Measurements from ENCODE around the gene KDM4B. TPM values are rescaled to one million over a fixed set of nuclear protein-coding genes. Genes with fewer than 3 reads are reported as not detected.

KDM4B gene
- total and polyA plus RNA-seq, 9 donors, result 5.2 to 62.9 (median 46.4) TPM

- DNase-seq, result peak in 3 of 5 donors; percentile 46 to 68 (median 53)
- H3K27ac ChIP-seq, result peak overlapping the region in 1 of 2 donors; percentile 24
- H3K27me3 ChIP-seq, result no peaks in the 10 kb centered on the region
- no peak overlapping the region for H3K4me3 ChIP-seq
- no peaks in the 10 kb centered on the region for H3K9me3 ChIP-seq
- TF ChIP-seq EP300 (IDR thresholded peaks at IDR 0.05), result no peak
- TF ChIP-seq, protein P1, sequence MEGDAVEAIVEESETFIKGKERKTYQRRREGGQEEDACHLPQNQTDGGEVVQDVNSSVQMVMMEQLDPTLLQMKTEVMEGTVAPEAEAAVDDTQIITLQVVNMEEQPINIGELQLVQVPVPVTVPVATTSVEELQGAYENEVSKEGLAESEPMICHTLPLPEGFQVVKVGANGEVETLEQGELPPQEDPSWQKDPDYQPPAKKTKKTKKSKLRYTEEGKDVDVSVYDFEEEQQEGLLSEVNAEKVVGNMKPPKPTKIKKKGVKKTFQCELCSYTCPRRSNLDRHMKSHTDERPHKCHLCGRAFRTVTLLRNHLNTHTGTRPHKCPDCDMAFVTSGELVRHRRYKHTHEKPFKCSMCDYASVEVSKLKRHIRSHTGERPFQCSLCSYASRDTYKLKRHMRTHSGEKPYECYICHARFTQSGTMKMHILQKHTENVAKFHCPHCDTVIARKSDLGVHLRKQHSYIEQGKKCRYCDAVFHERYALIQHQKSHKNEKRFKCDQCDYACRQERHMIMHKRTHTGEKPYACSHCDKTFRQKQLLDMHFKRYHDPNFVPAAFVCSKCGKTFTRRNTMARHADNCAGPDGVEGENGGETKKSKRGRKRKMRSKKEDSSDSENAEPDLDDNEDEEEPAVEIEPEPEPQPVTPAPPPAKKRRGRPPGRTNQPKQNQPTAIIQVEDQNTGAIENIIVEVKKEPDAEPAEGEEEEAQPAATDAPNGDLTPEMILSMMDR (IDR thresholded peaks at IDR 0.05), result no peak
- TF ChIP-seq POLR2A (IDR thresholded peaks at IDR 0.05), result no peak
- peaks cover 20% of the 10 kb centered on the region for H3K4me1 ChIP-seq (ENCODE audit: insufficient read depth)
- H3K36me3 ChIP-seq, result no peaks in the 10 kb centered on the region
- intact Hi-C loops (cut with DNase I), result loop anchor here in 1 of 4 donors (10.0 kb wide), 1 partner anchor 162 kb away; no protein-coding TSS in a partner anchor
- WGBS, 3 donors, result 70 to 74% (median 74%) methylated on average over 36 of the region's 36 CpGs
Observed at GRCh38 chr19:5036698-5037563, 68.0 kb downstream of the KDM4B start.

DNA sequence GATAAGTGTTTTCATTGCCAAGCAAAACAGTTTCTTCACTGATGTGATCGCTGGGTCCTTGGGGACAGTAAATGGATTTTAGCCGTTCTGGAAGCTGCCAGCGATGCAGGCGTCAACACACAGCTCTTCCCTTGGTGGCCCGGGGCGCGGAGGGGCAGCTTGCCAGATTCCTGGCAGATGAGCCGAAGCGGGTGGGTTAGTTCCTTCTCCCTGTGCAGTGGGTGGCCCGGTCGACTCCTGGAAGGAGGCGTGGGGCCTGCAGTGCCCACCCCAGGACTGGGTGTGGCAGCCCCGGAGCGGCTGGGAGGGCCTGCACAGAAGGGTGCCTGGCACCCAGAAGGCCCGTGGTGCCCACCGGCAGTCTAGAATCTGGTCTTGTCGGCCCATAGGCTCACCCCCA, 69.0 kb downstream of the KDM4B start:
- TF ChIP-seq EP300 (IDR thresholded peaks at IDR 0.05) (no peak), POLR2A (IDR thresholded peaks at IDR 0.05) (no peak)
- TF ChIP-seq, protein P1 (IDR thresholded peaks at IDR 0.05), result no peak
- 74 to 82% (median 77%) methylated on average over 17 of the region's 17 CpGs for WGBS, 3 donors
- Histone ChIP-seq H3K27me3 (no peaks in the 10 kb centered on the region), H3K27ac (no peak overlapping the region), H3K36me3 (no peaks in the 10 kb centered on the region), H3K4me1 (ENCODE audit: insufficient read depth) (peaks cover 20% of the 10 kb centered on the region), H3K4me3 (no peak overlapping the region), H3K9me3 (no peaks in the 10 kb centered on the region)
- peak in 1 of 5 donors; percentile 42 for DNase-seq
- intact Hi-C loops (cut with DNase I), result loop anchor here in 1 of 4 donors (10.0 kb wide), 1 partner anchor 163 kb away; no protein-coding TSS in a partner anchor

DNA sequence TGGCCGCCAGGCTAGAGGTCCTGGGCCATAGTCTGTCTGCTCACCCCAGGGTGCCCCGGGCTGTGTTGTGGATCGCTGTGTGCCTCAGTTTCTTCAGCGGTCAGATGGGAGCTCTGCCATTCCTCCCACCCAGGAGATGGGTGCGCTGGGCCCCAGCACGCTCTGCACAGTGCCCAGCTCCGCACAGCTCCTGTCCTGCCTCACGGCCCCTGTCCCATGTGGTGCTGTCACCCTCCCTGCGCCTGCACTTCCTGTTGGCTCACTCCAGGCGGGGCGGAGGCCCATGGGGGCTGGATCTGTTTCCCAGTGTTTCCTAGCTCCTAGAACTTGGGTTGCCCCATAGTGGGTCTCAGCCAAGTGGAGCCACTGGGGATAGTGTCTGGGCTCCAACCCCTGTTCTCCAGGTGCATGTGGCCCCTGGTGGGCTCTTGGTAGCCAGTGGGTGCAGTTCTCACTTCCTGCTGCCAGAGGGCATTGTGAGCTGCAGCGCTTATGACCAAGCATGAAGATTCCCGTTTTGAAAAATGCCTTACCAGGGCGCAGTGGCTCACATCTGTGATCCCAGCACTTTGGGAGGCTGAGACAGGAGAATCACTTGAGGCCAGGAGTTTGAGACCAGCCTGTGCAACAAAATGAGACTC, 69.8 kb downstream of the KDM4B start:
- H3K36me3 ChIP-seq, result no peaks in the 10 kb centered on the region
- no peak overlapping the region for H3K27ac ChIP-seq
- no peaks in the 10 kb centered on the region for H3K27me3 ChIP-seq
- WGBS, 3 donors, result 72 to 75% (median 73%) methylated on average over 14 of the region's 14 CpGs
- intact Hi-C loops (cut with DNase I), result loop anchor here in 1 of 4 donors (10.0 kb wide), 1 partner anchor 164 kb away; no protein-coding TSS in a partner anchor
- H3K4me1 ChIP-seq (ENCODE audit: insufficient read depth), result peaks cover 20% of the 10 kb centered on the region
- no peaks in the 10 kb centered on the region for H3K9me3 ChIP-seq
- DNase-seq, result no peak
- no peak overlapping the region for H3K4me3 ChIP-seq
- no peak for TF ChIP-seq EP300 (IDR thresholded peaks at IDR 0.05)
- TF ChIP-seq, protein P1 (IDR thresholded peaks at IDR 0.05), result no peak
- no peak for TF ChIP-seq POLR2A (IDR thresholded peaks at IDR 0.05)

DNA sequence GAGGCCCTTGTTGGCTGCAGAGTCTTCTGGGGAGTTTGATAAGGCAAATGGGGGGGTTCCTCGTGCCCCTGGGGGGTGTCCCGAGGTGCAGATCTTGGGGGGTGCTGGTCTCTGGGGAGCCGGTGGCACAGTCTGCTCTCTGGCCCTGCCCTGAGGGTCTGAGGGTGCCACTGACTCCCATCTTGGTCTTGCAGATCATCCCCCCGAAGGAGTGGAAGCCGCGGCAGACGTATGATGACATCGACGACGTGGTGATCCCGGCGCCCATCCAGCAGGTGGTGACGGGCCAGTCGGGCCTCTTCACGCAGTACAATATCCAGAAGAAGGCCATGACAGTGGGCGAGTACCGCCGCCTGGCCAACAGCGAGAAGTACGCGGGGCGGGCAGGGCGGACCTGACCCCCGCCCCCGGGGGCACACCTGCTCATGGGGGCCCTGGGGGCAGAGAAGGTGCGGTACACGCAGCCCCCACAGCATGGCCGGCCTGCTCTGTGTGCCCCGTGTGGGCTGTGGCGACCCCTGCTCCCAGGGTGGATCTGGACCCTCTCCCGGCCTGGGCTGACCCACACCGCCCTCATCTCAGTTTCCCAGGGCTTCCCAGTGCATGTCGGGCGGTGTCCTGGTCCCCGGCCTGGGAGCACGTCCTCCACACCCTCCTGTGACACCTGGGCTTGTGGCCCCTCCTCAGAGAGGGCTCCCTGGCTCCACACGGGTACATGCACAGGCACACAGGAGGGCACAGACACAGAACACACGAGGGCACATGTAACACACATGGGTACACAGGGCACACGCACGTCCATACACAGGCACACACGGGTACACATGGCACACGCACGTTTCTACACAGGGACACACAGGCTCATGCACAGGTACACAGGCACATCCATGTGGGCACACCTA, 71.0 kb downstream of the KDM4B start:
- H3K27ac ChIP-seq, result no peak overlapping the region
- peak in 1 of 5 donors; percentile 34 for DNase-seq
- WGBS, 3 donors, result 90 to 91% (median 90%) methylated on average over 38 to 43 of the region's 43 CpGs
- H3K36me3 ChIP-seq, result no peaks in the 10 kb centered on the region
- H3K4me3 ChIP-seq, result no peak overlapping the region
- H3K4me1 ChIP-seq (ENCODE audit: insufficient read depth), result peaks cover 18% of the 10 kb centered on the region
- TF ChIP-seq EP300 (IDR thresholded peaks at IDR 0.05) (no peak), POLR2A (IDR thresholded peaks at IDR 0.05) (no peak)
- TF ChIP-seq, protein P1 (IDR thresholded peaks at IDR 0.05), result no peak
- intact Hi-C loops (cut with DNase I), result loop anchor here in 2 of 4 donors (10.0 kb wide), 3 partner anchors 95 to 165 kb away; no protein-coding TSS in a partner anchor
- H3K27me3 ChIP-seq, result no peaks in the 10 kb centered on the region
- H3K9me3 ChIP-seq, result no peaks in the 10 kb centered on the region
